ENCODE data around the gene DNLZ. TPM values are rescaled to one million over a fixed set of nuclear protein-coding genes. Genes with fewer than 3 reads are reported as not detected.

DNLZ gene
- total and polyA plus RNA-seq, 4 donors: 2.0 to 7.1 (median 4.5) TPM

DNA sequence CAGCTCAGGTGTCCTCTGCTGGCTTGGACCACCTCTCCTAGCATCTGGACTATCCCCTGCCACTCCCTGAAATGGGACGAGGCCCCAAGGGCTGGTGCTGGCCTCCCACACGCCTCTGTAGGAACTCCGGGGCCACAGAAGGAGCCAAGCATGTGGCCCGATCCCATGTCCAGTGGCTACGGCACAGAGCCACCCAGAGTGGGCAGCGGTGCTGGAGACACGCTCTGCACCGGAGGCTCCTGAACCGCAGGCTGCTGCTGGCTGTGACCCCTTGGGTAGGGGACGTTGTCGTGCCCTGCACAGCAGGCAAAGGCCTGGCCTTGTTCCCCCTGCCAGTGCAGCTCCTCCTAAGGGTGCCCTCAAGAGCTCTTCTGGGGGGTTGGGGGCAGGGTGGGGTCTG, 16.3 kb upstream of the DNLZ start:
- Histone ChIP-seq H3K4me3 (ENCODE audit: low read depth in 1 of 3, low read length in 3 of 3) (no peak overlapping the region), H3K4me1 (ENCODE audit: control insufficient read depth in 4 of 4, insufficient read depth in 4 of 4, low read length in 3 of 4) (peaks cover 0 to 15% (median 4%) of the 10 kb centered on the region in 4 donors), H3K27ac (ENCODE audit: low read depth in 1 of 2, low read length in 2 of 2) (no peak overlapping the region), H3K36me3 (ENCODE audit: control insufficient read depth in 4 of 4, insufficient read depth in 3 of 4, low read depth in 1 of 4, low read length in 3 of 4) (peaks cover 6 to 54% (median 17%) of the 10 kb centered on the region in 4 donors), H3K9ac (ENCODE audit: low read depth in 1 of 2, low read length in 2 of 2) (no peak overlapping the region), H3K27me3 (ENCODE audit: control insufficient read depth in 4 of 4, insufficient read depth in 4 of 4, low read length in 3 of 4) (no peaks in the 10 kb centered on the region), H3K9me3 (ENCODE audit: control insufficient read depth in 4 of 4, low read length in 3 of 4) (no peaks in the 10 kb centered on the region)
- WGBS: 95% methylated on average over 11 of the region's 11 CpGs
- no peak for DNase-seq (ENCODE audit: low spot score)
- TF ChIP-seq, protein P1, sequence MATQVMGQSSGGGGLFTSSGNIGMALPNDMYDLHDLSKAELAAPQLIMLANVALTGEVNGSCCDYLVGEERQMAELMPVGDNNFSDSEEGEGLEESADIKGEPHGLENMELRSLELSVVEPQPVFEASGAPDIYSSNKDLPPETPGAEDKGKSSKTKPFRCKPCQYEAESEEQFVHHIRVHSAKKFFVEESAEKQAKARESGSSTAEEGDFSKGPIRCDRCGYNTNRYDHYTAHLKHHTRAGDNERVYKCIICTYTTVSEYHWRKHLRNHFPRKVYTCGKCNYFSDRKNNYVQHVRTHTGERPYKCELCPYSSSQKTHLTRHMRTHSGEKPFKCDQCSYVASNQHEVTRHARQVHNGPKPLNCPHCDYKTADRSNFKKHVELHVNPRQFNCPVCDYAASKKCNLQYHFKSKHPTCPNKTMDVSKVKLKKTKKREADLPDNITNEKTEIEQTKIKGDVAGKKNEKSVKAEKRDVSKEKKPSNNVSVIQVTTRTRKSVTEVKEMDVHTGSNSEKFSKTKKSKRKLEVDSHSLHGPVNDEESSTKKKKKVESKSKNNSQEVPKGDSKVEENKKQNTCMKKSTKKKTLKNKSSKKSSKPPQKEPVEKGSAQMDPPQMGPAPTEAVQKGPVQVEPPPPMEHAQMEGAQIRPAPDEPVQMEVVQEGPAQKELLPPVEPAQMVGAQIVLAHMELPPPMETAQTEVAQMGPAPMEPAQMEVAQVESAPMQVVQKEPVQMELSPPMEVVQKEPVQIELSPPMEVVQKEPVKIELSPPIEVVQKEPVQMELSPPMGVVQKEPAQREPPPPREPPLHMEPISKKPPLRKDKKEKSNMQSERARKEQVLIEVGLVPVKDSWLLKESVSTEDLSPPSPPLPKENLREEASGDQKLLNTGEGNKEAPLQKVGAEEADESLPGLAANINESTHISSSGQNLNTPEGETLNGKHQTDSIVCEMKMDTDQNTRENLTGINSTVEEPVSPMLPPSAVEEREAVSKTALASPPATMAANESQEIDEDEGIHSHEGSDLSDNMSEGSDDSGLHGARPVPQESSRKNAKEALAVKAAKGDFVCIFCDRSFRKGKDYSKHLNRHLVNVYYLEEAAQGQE (IDR thresholded peaks at IDR 0.05): no peak

DNA sequence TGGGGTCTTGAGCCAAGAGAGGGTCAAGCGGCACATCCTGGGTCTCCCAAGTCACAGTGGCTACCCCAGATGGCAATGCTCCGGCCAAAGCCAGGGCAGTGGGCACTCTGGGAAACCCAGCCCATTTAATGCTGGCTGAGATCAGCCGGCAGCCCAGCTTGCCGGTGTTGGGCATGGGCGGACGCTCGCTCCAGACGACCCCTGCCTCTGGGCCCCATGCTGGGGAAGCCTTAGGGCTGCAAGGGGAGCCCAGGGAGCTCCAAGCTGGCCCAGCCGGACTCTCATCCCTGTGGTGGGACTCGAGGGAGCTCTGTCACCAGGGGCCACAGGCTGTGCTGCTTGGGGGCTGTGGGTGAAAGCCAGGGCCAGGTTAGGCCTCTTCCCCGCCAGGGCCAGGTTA, 15.9 kb upstream of the DNLZ start:
- Histone ChIP-seq H3K9ac (ENCODE audit: low read depth in 1 of 2, low read length in 2 of 2) (no peak overlapping the region), H3K4me3 (ENCODE audit: low read depth in 1 of 3, low read length in 3 of 3) (no peak overlapping the region), H3K4me1 (ENCODE audit: control insufficient read depth in 4 of 4, insufficient read depth in 4 of 4, low read length in 3 of 4) (peaks cover 0 to 15% (median 4%) of the 10 kb centered on the region in 4 donors), H3K27ac (ENCODE audit: low read depth in 1 of 2, low read length in 2 of 2) (no peak overlapping the region), H3K9me3 (ENCODE audit: control insufficient read depth in 4 of 4, low read length in 3 of 4) (no peaks in the 10 kb centered on the region), H3K36me3 (ENCODE audit: control insufficient read depth in 4 of 4, insufficient read depth in 3 of 4, low read depth in 1 of 4, low read length in 3 of 4) (peaks cover 6 to 51% (median 17%) of the 10 kb centered on the region in 4 donors), H3K27me3 (ENCODE audit: control insufficient read depth in 4 of 4, insufficient read depth in 4 of 4, low read length in 3 of 4) (no peaks in the 10 kb centered on the region)
- 97% methylated on average over 11 of the region's 11 CpGs for WGBS
- no peak for TF ChIP-seq HNF4G (IDR thresholded peaks at IDR 0.05)
- TF ChIP-seq YY1 (IDR thresholded peaks at IDR 0.05): no peak
- TF ChIP-seq, protein P2, sequence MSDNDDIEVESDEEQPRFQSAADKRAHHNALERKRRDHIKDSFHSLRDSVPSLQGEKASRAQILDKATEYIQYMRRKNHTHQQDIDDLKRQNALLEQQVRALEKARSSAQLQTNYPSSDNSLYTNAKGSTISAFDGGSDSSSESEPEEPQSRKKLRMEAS (IDR thresholded peaks at IDR 0.05): no peak
- TF ChIP-seq, protein P3, sequence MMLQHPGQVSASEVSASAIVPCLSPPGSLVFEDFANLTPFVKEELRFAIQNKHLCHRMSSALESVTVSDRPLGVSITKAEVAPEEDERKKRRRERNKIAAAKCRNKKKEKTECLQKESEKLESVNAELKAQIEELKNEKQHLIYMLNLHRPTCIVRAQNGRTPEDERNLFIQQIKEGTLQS (IDR thresholded peaks at IDR 0.05): no peak
- TF ChIP-seq, protein P1 (IDR thresholded peaks at IDR 0.05): no peak
- DNase-seq (ENCODE audit: low spot score): no peak

DNA sequence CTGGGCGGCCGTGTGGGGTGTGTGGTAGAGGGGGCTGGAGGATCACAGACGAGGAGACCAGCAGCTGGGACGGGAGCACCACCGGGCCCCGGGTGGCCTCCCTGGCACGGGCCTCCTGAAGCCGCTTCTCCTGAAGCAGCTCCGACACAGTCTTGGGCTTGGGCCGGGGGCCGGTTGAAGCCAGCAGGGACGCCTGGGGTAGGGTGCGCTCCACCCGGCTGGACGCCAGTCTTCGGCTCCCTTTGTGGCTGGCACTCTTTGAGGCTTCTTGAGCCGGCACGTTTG, 15.4 kb upstream of the DNLZ start:
- peaks cover 3 to 46% (median 15%) of the 10 kb centered on the region in 4 donors for H3K36me3 ChIP-seq (ENCODE audit: control insufficient read depth in 4 of 4, insufficient read depth in 3 of 4, low read depth in 1 of 4, low read length in 3 of 4)
- H3K4me1 ChIP-seq (ENCODE audit: control insufficient read depth in 4 of 4, insufficient read depth in 4 of 4, low read length in 3 of 4): peaks cover 0 to 15% (median 4%) of the 10 kb centered on the region in 4 donors
- H3K9ac ChIP-seq (ENCODE audit: low read depth in 1 of 2, low read length in 2 of 2): no peak overlapping the region
- no peak overlapping the region for H3K27ac ChIP-seq (ENCODE audit: low read depth in 1 of 2, low read length in 2 of 2)
- no peaks in the 10 kb centered on the region for H3K9me3 ChIP-seq (ENCODE audit: control insufficient read depth in 4 of 4, low read length in 3 of 4)
- TF ChIP-seq YY1 (IDR thresholded peaks at IDR 0.05) (no peak), GABPA (IDR thresholded peaks at IDR 0.05 in 1 of 2, conservative IDR thresholded peaks at IDR 0.05 in 1 of 2) (no peak), EGR1 (IDR thresholded peaks at IDR 0.05; ENCODE audit: low read depth in 2 of 2) (no peak), HNF4A (conservative IDR thresholded peaks at IDR 0.05) (no peak), RAD21 (IDR thresholded peaks at IDR 0.05) (no peak), NR2F2 (IDR thresholded peaks at IDR 0.05) (no peak), FOXA1 (IDR thresholded peaks at IDR 0.05) (no peak), FOXA2 (IDR thresholded peaks at IDR 0.05) (no peak), SP1 (IDR thresholded peaks at IDR 0.05) (no peak), JUND (IDR thresholded peaks at IDR 0.05) (no peak)
- TF ChIP-seq, protein P4, sequence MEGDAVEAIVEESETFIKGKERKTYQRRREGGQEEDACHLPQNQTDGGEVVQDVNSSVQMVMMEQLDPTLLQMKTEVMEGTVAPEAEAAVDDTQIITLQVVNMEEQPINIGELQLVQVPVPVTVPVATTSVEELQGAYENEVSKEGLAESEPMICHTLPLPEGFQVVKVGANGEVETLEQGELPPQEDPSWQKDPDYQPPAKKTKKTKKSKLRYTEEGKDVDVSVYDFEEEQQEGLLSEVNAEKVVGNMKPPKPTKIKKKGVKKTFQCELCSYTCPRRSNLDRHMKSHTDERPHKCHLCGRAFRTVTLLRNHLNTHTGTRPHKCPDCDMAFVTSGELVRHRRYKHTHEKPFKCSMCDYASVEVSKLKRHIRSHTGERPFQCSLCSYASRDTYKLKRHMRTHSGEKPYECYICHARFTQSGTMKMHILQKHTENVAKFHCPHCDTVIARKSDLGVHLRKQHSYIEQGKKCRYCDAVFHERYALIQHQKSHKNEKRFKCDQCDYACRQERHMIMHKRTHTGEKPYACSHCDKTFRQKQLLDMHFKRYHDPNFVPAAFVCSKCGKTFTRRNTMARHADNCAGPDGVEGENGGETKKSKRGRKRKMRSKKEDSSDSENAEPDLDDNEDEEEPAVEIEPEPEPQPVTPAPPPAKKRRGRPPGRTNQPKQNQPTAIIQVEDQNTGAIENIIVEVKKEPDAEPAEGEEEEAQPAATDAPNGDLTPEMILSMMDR (IDR thresholded peaks at IDR 0.05; ENCODE audit: low read depth, low read length, missing input control): no peak
- TF ChIP-seq, protein P1 (IDR thresholded peaks at IDR 0.05): no peak
- WGBS: 93% methylated on average over 18 of the region's 18 CpGs
- H3K4me3 ChIP-seq (ENCODE audit: low read depth in 1 of 3, low read length in 3 of 3): no peak overlapping the region
- no peaks in the 10 kb centered on the region for H3K27me3 ChIP-seq (ENCODE audit: control insufficient read depth in 4 of 4, insufficient read depth in 4 of 4, low read length in 3 of 4)
- no peak for DNase-seq (ENCODE audit: low spot score)
